ENCODE data around the gene JAZF1.

GRCh38 chr7:28222636-28223035, 42.0 kb upstream of the JAZF1 start:
- TF ChIP-seq POLR2A (IDR thresholded peaks at IDR 0.05; ENCODE audit: low read depth, low read length) (no peak), JUND (IDR thresholded peaks at IDR 0.05; ENCODE audit: low read depth, low read length) (no peak), HDAC2 (IDR thresholded peaks at IDR 0.05) (no peak), SIN3A (IDR thresholded peaks at IDR 0.05; ENCODE audit: low read depth, low read length) (no peak), CTCF (IDR thresholded peaks at IDR 0.05 in 2 of 3, conservative IDR thresholded peaks at IDR 0.05 in 1 of 3; ENCODE audit: control insufficient read depth in 2 of 3, extremely low read depth in 1 of 3, insufficient read depth in 1 of 3, low read depth in 3 of 3, low read length in 3 of 3) (no peak), EZH2 (IDR thresholded peaks at IDR 0.05; ENCODE audit: borderline replicate concordance, control insufficient read depth, low read depth, low read length) (no peak), RCOR1 (conservative IDR thresholded peaks at IDR 0.05; ENCODE audit: low read depth, low read length) (no peak), CHD4 (IDR thresholded peaks at IDR 0.05) (no peak), REST (IDR thresholded peaks at IDR 0.05; ENCODE audit: low read depth, low read length) (no peak), CREM (IDR thresholded peaks at IDR 0.05; ENCODE audit: low read depth) (no peak), CREB1 (IDR thresholded peaks at IDR 0.05; ENCODE audit: low read depth) (no peak), BRCA1 (IDR thresholded peaks at IDR 0.05; ENCODE audit: low read depth, low read length) (no peak), CBFB (IDR thresholded peaks at IDR 0.05; ENCODE audit: low read depth) (no peak), POLR2AphosphoS5 (IDR thresholded peaks at IDR 0.05; ENCODE audit: low read length) (no peak)
